Occipital lobe (tissue), 2 donors: Measurements from ENCODE around the gene KIAA1328. TPM values are rescaled to one million over a fixed set of nuclear protein-coding genes. Genes with fewer than 3 reads are reported as not detected.
"Not testable (repeated sequence)": the region's sequence is repeated elsewhere in the genome, so short reads cannot be mapped to it uniquely, and the experiment has no call there.

Experiments used
- DNase-seq: peaks from one replicate; lab custom pipeline; 2025; lab: John Stamatoyannopoulos, UW
- total RNA-seq: library from RNA; depleted of rRNA; stranded (reverse); fragments of >200 nt; gene quantifications from one replicate; pipeline ENCODE4 v1.2.3, GENCODE V29; 2014

Gene KIAA1328
- total RNA-seq, 1 donor from 2014 or later, result 28.5 TPM

DNA sequence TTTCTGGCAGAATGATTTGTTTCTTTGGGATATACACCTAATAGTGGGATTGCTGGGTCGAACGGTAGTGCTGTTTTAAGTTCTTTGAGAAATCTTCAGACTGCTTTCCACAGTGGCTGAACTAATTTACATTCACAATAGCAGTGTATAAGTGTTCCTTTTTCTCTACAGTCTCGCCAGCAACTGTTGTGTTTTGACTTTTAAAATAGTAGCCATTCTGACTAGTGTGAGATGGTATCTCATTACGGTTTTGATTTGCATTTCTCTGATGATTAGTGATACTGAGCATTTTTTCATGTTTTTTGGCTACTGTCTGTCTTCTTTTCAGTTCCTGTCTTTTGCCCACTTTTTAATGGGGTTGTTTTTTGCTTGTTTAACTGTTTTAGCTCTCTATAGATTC is 306.2 kb downstream of the KIAA1328 start:
- no peak for DNase-seq

DNA sequence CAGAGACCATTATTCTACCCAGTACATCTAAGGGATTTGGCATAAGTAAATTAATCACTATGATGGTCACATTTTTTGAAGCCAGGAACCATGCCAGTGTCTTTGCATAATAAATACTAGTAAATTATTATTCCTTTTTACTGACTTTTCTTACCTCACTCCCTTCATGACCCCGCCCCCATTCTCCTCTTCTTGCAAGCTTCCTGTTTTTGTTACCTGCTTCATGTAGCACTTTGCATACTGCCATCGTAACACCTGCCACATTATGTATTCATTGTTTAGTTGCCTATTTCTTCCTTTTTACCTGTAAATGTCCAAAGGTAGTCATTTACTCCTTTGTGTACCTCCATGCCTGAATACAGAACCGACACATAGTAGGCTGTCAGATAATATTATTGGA is 309.5 kb downstream of the KIAA1328 start:
- no peak for DNase-seq

DNA sequence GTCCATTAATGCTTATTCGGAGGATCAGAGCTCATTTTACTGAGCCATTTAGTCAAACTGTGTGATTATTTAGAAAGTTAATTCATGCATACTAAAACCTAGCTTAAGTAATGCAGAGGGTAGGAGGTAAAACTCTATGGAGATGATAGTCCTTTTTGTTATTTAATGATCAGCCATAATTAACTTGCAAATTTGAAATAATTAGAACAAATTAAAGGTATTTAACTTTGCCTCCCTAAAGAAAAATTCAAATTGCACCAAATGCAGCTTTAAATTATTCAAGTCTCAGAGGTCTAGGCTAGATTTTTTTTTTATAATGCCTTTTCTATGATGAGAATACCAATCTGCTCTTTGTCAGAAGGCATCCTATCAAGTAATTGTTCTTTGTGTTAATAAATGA is 310.9 kb downstream of the KIAA1328 start:
- no peak for DNase-seq

DNA sequence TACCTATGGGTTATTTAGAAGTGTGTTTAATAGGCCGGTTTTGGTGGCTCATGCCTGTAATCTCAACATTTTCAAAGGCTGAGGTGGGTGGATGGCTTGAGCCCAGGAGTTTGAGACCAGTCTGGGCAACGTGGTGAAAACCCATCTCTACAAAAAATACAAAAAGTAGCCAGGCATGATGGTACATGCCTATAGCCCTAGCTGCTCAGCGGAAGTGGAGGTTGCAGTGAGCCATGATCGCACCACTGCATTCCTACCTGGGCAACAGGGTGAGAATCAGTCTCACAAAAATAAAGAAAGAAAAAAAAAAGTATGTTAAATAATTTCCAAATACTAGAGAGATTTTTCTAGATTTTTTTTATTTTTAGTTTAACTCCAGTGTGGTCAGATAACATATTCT is 316.0 kb downstream of the KIAA1328 start:
- no peak for DNase-seq

DNA sequence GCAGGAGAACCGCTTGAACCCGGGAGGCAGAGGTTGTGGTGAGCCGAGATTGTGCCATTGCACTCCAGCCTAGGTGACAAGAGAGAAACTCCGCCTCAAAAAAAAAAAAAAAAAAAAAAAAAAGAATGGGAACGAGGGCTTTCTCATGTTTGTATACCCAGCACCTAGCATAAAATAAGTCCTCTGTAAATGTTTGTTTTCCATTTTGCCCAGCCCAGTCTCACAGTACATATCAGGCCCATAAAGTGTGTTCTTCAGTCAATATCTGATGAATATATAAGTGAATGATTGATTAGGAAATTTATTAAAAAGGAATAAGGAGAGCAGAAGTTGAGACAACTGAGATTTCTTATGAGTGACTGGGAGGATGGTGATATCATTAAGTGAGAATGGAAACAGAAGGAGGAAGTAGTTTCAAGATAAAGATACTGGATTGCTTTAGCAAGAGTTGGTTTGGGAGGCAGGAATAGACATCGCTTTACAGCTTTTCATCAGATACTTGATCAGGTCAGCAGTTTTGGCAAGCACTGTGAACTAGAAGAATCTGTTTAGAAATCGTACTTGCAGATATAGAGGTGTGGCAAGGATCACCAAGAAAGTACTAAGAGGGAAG is 327.5 kb downstream of the KIAA1328 start:
- no peak for DNase-seq

DNA sequence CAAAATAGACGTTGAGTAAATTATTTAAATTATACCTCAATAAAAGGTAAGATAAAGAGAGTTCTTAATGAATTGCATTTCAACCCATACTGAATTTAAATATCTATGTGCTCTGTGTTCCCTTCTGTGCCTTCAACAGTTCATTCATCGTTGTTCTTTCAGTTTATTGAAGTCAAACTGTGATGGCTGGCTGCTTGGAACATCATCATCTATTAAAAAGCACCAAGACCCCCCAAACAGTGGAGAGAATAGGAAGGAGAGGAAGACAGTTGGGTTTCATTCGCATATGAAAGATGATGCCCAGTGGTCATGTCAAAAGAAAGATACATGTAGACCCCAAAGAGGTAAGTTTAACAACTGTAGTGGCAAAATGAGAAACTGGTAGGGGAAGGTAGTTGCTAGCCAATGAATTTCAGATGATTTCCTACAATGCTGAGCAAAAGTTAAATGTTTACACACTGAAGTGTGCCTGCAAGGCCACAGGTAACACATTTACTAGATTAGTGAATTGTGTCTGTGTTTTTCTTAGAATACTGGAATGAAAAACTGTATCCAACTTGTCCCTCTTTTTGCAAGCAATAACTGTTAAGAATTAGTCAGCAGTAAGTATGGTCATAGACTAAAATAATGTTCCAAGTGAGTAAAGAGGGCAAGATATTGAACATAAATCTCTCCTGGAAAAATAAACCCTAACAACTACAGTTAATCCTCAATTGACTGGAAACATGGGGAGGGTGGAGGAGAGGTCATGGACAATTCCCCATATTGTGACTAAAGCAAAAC is 331.3 kb downstream of the KIAA1328 start:
- DNase-seq, result no peak

DNA sequence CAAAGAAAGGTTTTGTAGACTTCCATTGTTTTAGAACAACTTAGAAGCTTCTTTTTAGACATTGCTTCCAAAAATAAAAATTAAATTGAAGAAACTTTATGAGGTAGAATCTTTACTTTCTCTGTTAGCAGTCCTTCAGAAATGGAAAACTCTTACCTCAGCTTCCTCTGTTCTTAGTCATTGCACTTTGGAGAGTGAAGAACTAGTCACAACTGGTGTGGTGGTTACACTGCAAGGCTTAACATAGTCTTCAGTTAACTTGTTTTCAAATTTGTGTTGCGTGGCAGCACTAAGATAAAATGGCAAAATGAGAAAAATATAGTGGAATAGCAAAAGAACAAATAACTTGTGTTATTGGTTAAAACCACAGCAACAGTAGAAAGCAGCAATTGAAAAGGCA is 332.6 kb downstream of the KIAA1328 start:
- no peak for DNase-seq

DNA sequence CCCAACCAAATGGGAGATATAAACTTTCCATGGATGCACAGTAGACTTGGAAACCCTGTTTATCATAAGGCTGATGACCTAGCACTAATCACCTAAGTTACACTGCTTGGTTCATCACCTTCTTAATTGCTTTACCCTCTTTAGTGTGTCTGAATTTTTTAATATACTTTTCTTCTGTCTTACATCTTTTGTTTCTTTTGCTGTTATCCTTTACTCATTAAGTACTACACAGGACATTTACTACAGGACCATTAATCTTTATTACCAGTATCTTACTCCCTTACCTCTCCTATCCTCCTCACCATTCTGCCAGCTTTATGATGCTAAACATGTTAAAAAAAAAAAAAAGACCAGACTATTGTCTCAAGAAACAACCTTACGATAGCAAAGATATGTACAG is 333.6 kb downstream of the KIAA1328 start:
- DNase-seq, result no peak

DNA sequence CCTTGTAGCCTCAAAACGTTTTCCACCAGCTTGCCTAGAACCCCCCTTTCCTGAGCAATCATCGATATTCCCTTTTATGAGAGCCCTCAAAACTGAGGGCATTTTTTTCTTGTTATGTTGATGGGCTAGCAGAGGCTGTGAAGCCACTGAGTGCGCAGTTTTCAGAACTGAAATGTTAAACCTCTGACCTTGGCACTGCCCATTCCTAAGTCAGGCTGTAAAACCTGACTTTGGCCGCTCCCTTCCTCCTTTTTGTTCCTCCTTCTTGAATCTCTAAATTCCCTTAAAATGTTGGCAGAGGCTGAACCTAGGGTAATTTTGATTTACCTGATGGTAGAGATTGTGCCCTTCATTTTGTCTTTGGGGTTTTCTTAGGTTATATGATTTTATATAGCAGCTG is 334.2 kb downstream of the KIAA1328 start:
- DNase-seq, result no peak

DNA sequence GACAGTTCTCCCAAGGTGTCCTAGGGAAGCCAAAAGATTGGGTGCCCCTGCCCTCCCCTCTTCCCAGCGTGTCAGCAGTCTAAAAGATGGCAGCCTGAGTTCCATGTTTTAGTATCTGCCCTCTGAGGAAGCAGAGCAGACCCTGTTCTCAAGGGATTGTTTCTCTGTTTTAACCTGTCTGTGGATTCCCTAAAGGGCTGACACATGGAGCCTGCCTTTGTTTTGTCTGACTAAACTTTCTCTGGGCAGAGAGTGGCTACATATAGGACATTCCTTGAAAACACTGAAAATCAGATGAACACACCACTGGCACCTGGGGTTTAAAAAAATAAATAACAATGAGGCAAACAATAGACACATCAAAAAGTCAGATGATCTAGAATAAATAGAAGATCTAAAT is 337.6 kb downstream of the KIAA1328 start:
- no peak for DNase-seq

DNA sequence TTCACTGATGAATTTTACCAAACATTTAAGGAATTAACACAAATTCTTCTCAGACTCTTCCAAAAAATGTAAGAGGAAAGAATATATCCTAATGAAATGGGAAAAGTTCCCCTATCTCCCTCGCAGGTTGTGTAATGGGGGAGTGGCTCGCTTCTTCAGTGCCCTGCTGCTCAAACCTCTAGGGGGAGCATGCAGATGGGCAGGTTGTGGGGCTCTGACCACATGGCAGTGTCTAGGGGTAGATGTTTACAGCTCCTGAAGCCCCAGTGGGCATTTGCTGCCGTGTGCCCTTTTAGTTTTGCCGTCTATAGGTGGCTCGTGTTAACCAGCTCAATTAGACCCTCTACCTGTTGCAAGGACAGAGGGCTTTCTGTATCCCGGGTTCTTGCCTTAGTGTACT is 338.0 kb downstream of the KIAA1328 start:
- not testable (repeated sequence) for DNase-seq

DNA sequence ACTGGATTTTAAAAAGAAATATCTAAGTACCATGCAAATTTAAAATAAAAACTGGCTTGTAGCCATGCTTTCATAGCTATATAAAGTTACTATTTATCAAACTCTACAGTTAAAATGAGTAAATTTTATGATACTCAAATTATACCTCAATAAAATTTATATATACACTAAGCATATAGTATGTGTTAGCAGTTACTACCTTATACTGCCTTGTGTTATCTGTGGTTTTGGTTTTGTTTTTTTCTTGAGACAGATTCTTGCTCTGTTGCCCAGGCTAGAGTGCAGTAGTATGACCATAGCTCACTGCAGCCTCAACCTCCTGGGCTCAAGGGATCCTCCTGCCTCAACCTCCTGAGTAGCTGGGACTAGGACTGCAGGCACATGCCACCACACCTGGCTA is 342.1 kb downstream of the KIAA1328 start:
- no peak for DNase-seq

DNA sequence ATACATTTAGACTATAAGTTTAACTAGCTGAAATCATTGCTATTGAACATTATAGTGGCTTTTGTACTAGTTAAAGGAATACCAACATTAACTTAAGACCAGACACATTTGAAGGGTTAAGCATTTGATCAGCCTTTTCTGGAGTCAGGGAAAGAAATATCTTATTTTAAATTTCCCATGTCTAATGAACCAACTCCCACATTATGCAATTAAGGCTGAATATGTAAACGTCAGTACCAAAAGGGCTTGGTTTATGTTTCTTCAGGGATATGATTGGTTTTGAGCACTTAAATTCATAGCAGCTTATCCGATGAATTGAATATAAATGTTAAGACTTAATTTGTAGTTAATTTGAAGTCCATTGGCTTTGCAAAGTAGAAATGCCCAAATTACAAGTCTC is 344.5 kb downstream of the KIAA1328 start:
- DNase-seq, result no peak

DNA sequence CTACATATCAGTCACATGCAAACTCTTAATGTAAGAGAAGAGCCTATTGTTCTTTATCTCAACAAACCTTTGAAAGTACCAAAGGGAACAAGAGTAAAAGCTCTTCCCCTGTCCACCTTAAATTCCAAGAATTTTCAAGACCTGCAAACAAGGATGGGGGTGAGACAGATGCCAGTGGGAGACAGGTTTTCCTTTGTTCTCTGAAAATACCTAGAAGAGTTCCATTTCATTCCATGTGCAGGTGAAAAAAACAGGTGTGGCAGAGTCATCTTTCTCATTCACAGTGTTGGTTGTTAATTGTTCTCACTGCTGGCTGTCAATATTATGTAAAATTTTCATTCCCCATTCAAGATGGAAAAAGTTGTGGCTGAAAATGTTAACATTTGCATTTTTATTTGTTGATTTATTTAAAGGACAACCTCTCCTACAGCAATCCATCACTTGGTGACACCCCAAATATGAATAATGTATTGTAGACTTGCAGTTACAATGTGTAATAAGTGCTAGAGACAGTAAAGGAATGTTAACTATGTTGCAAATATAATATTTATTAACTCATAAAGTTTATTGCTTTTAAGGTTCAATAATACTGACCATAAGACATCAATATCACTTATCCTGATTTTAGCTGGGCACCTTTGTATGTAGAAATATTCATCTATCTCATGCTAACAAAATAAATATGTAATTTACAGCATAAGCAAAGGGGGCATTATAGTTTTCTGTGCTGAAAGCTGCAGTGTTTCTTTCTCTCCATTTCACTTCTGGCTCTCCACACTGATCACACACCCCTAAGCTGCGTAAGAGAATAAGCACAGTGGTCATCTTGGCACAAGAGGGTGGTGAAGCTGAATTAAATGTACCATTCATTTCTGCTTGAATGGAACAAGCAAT is 347.0 kb downstream of the KIAA1328 start:
- DNase-seq, result no peak

DNA sequence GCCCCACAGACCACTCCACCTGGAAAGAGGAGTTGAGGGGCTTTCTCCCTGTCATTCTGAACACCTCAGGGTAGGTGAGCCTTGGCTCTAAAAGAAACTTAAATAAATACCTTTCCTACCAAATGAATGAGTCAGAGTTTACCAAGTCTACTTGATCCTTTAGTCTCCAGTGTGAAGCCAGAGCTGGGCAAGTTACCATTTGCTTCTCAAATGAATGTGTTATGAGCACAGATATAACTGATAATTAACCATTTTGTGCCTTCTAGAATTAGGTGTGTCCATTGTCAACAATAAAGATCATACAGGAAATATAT is 347.7 kb downstream of the KIAA1328 start:
- no peak for DNase-seq

DNA sequence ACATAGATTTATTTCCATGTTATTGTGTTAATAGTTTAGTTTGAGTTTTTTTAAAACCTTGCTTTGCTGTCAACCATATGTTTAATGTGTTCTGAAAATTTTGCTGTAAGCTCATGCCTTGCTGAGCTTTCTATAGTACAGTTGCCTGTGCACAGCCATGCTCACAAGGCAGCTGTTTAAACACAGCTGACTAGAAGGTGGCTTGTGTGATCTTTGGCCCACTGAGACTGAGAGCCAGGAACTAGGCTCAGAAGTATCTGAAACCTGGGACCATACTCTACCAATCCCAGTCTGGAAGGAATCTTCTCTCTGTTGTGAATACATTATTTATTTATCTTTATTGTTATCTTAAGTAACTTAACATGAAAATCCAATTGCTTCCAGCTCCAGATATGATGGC is 350.5 kb downstream of the KIAA1328 start:
- DNase-seq, result no peak

DNA sequence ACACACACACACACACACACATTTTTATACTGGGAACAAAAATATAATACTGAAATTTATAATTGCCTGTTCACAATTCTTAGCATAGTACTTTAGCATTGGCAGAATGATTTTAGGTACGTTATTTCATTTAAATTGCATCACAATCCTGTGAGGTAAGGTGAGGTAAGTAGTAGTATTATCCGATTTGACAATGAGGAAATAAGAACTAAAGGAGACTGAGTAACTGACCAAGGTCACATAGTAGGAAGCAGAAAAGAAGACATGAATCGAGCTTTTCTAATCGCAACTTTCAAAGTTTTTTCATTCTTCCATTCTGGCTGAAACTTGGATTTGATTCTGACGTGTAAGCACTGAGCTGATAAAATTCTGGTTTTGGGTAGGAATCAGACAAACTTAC is 351.2 kb downstream of the KIAA1328 start:
- no peak for DNase-seq

DNA sequence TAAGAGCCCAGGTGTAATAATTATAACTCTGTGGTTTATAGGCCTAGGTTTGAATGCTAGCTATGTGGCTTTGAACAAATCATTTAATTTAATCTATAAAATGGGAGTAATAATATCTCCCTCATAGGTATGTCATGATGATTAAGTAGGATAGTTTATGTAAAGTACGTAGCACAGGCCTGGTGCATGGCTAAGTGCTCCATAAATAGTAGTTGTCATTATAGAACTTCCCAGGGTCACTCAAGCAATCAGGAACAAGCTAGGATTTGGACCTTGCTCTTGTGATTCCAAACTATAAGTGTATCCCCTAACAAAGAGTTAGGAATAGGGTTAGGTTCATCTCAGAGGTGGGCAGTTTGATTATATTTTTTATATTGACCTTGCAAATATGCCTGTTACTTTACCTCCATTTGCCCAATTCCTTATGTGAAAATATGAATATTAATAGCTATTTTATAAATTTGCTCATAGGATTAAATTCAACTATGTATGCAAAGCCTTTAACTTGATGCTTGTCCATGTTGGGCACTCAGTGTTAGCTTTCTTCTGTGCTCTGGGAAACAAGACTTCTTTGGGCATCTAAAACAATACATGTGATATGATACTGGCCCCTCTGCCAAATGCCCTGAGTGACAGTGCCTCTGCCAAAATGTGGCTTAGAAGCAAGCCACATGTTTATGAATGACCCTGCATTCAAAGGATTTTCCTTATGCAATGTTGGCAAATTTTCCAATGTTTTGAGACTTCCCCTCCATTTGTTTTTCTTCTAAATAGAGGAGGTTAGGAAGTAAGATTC is 353.6 kb downstream of the KIAA1328 start:
- no peak for DNase-seq

DNA sequence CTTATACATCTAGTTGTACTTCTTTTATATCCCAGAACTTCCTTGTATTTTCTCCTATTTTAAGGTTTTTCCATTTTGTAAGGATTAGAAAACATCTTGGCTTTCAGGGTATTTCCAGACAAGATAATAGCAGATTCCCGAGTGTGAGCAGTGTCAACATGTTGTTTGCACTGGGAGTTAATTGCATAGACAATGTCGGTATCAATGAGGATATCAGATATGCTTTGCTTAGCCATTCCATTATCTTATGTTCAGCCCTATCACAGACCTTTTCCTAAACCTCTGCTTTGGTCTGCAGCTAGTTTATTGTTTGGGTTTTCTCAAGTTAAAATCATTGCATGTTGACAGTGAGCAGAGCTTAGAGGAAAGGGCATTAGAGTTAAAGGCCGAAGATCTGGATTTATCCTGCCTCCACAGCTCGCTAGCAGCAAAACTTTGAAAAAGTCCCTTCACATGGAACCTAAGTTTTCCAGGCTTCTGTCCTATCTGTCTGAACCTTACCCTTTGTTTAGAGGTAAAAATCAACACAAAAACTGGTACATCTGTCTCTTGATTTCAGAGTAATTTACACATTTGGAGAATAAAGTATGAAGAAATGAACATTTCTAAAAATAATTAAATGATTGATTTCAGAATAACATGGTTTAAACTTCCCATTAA is 355.4 kb downstream of the KIAA1328 start:
- no peak for DNase-seq

DNA sequence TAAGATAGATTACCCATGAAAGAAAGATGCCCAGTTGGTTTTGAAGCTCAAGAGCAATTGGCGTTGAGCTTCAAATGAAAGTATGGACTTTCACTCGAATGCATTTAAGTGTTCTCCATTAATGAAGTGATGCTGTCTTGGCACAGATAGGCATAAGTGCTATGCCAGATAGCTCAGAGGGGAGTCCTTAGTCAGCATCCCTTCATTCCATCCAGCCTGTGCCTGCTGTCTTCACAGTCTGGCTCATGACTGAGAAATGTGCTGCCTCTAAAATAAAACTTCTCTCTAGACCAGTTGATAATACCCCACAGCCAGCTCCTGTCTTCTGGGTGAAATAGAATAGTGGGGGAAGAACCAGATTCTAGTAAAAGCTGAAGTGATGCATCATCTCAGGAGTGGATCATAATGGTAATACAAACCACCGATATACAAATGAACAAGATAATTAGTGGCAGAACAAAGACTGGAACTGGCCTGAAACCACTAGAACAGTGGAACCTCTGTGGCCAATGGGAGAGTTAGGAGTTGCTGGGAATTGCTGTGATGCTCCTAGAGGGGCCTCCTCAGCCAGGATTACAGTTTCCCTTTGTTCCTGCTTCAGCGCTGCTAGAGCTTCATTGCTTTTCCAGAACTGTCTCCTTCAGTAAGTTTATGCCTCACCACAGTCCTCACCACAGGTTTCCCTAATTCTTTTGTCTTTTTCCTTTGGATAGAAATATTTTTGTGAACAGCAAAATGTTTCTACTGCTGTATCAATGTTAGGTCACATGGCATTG is 359.3 kb downstream of the KIAA1328 start:
- DNase-seq, result no peak
